Measurements from ENCODE around the gene ITIH6.

Gene ITIH6

GRCh38 chrX:54711735-54712134 lies 86.3 kb downstream of the ITIH6 start:
- DNase-seq (ENCODE audit: low read depth, low spot score): no peak

DNA sequence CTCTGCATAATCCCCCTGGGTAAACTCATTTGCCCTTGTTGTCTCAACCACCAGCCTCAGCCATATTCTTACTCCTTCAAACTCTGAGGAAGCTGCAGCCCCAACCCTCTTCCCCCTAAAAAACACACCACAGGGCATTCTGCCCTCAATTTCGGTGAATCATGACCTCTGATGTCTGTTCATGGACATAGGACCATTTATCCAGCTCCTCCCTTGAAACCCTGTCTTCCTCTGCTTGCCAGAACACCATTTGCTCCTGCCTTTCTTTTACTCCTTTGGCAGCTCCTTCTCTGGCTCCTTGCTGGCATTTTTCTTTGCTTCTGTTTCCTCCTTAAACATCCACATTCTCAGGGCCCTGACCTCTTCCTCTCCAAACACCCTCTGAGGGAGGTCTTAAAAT lies 87.1 kb downstream of the ITIH6 start:
- DNase-seq (ENCODE audit: low read depth, low spot score): no peak

DNA sequence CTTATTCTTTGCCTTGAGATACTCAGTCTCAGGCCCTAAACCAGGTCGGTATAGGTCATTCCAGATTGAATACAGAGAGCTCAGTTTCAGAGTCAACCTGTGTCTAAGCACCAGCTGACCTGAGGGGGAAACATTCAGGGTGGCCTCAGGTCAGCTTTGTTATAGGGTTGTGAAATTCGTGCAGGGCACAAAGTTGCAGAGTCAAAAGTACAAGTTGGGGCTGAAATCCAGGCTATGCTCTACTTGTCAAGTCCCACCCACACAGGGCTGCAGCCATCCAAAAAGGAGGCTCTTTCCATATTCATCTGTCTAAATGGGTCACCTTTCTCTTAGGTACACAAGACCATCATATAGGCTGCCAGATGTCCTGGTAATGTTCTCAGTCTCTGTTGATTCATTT lies 89.7 kb downstream of the ITIH6 start:
- DNase-seq (ENCODE audit: low read depth, low spot score): no peak

All from activated naive CD8-positive, alpha-beta T cell treated with anti-CD3 and anti-CD28 coated beads, Interleukin-2, amount 50 U/mL, for 16 hours (primary cell).